Thoracic aorta (tissue), 2 donors: ENCODE results near the gene ZBTB12. TPM values are rescaled to one million over a fixed set of nuclear protein-coding genes. Genes with fewer than 3 reads are reported as not detected.

ENCODE experiments used
- ATAC-seq: fragments of 150-250 bp; one replicate; pipeline ENCODE4 v1.8.0; 2017; ENCODE audit warnings: low read depth; ENCODE audit not compliant: insufficient number of reproducible peaks, low FRiP score
- DNase-seq: peaks from one replicate; pipeline ENCODE4 v3.0.0-alpha.2; 2020; ENCODE audit warnings: low spot score
- H3K27ac ChIP-seq, 2 donors: fragments of 200-600 bp; sonication (generic); 1 replicate in 1 of 2; 2 replicates in 1 of 2; pipeline ENCODE4 v1.5.1; 2016; ENCODE audit warnings: mild to moderate bottlenecking in 2 of 2, moderate library complexity in 2 of 2
- H3K27me3 ChIP-seq: fragments of 200-600 bp; sonication (generic); replicated peaks from 2 replicates; pipeline ENCODE4 v1.6.0; 2016; ENCODE audit warnings: mild to moderate bottlenecking; ENCODE audit not compliant: insufficient read depth
- H3K36me3 ChIP-seq: fragments of 200-600 bp; sonication (generic); one replicate; pipeline ENCODE4 v1.5.1; 2016
- H3K4me1 ChIP-seq, 2 donors: fragments of 200-600 bp; sonication (generic); 1 replicate in 1 of 2; 2 replicates in 1 of 2; pipeline versions ENCODE4 v1.5.1 to v1.6.0; 2016; ENCODE audit warnings: low read depth in 2 of 2, mild to moderate bottlenecking in 1 of 2; ENCODE audit not compliant: control insufficient read depth in 1 of 2
- H3K4me3 ChIP-seq: fragments of 200-600 bp; sonication (generic); 2 replicates; pipeline ENCODE4 v1.5.1; 2016; ENCODE audit warnings: mild to moderate bottlenecking
- H3K9me3 ChIP-seq: fragments of 200-600 bp; sonication (generic); 2 replicates; pipeline ENCODE4 v1.5.1; 2016
- CTCF ChIP-seq: fragments of 200-600 bp; sonication (generic); IDR thresholded peaks from one replicate; pipeline ENCODE4 v1.5.1; 2019; ENCODE audit warnings: antibody characterized with exemption
- total RNA-seq, 2 donors: library from RNA; depleted of rRNA; stranded (reverse); fragments of >200 nt; gene quantifications; one replicate each; pipeline versions ENCODE4 v1.1.0 to v1.2.3, GENCODE V29; 2016

Gene ZBTB12
- total RNA-seq, 2 donors from 2014 or later = 1.6 TPM; not detected in 1

GRCh38 chr6:31896856-31897611, 4.9 kb downstream of the ZBTB12 start:
- no peak for TF ChIP-seq CTCF
- DNase-seq = no peak
- Histone ChIP-seq H3K4me1 (peaks cover 10 to 23% of the 10 kb centered on the region in 2 donors), H3K27ac (peak overlapping the region; percentile 46 to 73), H3K36me3 (peaks cover 19% of the 10 kb centered on the region), H3K9me3 (no peaks in the 10 kb centered on the region), H3K27me3 (no peaks in the 10 kb centered on the region), H3K4me3 (peak overlapping the region; percentile 92)
- no peak for ATAC-seq

GRCh38 chr6:31896493-31896855, 5.4 kb downstream of the ZBTB12 start:
- no peak for TF ChIP-seq CTCF
- no peaks in the 10 kb centered on the region for H3K27me3 ChIP-seq
- H3K9me3 ChIP-seq = no peaks in the 10 kb centered on the region
- peak overlapping the region; percentile 46 to 73 for H3K27ac ChIP-seq
- H3K36me3 ChIP-seq = peaks cover 19% of the 10 kb centered on the region
- ATAC-seq (no peak), DNase-seq (no peak)
- H3K4me1 ChIP-seq = peaks cover 10 to 23% of the 10 kb centered on the region in 2 donors
- peak overlapping the region; percentile 92 for H3K4me3 ChIP-seq

- DNase-seq (no peak), ATAC-seq (no peak)
- no peak overlapping the region for H3K4me3 ChIP-seq
- H3K4me1 ChIP-seq = peaks cover 6% of the 10 kb centered on the region in 2 donors
- no peak for TF ChIP-seq CTCF
- peaks cover 41% of the 10 kb centered on the region for H3K36me3 ChIP-seq
- no peak overlapping the region for H3K27ac ChIP-seq
- no peaks in the 10 kb centered on the region for H3K27me3 ChIP-seq
- no peaks in the 10 kb centered on the region for H3K9me3 ChIP-seq
Observed at GRCh38 chr6:31892821-31893220, 9.1 kb downstream of the ZBTB12 start.

GRCh38 chr6:31889331-31889972, 12.4 kb downstream of the ZBTB12 start:
- Histone ChIP-seq H3K4me3 (no peak overlapping the region), H3K27me3 (no peaks in the 10 kb centered on the region), H3K9me3 (no peaks in the 10 kb centered on the region), H3K4me1 (no peaks in the 10 kb centered on the region), H3K27ac (no peak overlapping the region), H3K36me3 (peaks cover 66% of the 10 kb centered on the region)
- DNase-seq (no peak), ATAC-seq (no peak)
- TF ChIP-seq CTCF = no peak
